GM21737 (cell line): ENCODE data around the gene GGPS1.
"Not testable (repeated sequence)": the region's sequence is repeated elsewhere in the genome, so short reads cannot be mapped to it uniquely, and the experiment has no call there.

ENCODE experiments used
- ATAC-seq: cut with Tn5 transposase; IDR thresholded peaks from one replicate; pipeline ENCODE4 v1.9.1; 2021; ENCODE audit warnings: mild to moderate bottlenecking, moderate library complexity; ENCODE audit not compliant: unreplicated experiment

The GGPS1 gene

DNA sequence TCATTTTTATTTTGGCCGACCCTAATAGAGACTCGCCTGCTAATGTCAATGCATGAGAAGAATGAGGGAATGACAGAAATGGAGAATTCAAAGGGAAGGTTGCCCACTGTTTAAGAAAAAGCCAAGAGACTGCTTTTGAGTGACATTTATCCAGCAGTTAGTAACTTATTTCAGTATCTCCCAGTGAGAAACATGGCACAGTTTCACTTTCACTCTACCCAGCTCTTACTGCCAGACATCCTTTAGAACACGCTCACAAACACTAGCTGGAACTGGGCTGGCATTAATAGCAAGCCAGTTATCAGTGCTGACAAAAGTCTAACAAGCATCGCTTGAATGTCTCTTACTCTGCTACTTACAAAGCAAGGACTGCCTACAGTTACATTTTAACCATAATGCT, 8.5 kb downstream of the GGPS1 start:
- ATAC-seq: no peak

DNA sequence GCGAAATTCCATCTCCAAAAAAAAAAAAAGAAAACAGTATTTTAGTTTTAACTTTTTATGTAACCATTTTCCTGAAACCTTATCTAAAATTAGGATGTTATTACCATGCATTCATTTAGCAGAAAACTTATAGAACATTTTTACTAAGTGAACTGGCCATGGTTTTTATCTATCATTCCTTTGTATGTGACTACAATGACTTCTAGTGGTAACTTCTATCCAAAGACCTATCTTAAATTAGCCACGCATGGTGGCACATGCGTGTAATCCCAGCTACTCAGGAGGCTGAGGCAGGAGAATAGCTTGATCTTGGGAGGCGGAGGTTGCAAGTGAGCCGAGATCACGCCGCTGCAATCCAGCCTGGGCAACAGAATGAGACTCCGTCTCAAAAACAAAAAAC, 11.4 kb downstream of the GGPS1 start:
- ATAC-seq: no peak

DNA sequence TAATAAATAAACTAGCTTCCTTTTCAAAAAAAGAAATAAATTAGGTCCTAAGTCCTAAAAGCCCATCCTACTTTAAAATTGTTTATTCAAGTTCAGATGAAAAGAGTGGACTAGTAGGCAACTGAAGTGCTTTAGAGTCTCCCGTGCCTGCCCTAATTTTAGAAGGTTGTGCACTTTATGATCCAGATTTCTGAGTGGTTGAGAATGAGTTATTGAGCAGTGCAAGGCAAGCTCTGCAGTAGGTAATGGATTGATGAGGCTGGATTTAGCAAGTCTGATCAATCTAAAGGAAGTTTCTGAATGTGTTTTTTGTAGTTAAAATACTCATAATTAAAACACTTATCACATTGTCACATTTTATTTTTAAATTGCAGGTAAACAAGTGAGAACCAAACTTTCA, 13.0 kb downstream of the GGPS1 start:
- no peak for ATAC-seq

DNA sequence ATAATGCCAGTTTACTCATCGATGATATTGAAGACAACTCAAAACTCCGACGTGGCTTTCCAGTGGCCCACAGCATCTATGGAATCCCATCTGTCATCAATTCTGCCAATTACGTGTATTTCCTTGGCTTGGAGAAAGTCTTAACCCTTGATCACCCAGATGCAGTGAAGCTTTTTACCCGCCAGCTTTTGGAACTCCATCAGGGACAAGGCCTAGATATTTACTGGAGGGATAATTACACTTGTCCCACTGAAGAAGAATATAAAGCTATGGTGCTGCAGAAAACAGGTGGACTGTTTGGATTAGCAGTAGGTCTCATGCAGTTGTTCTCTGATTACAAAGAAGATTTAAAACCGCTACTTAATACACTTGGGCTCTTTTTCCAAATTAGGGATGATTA, 13.7 kb downstream of the GGPS1 start:
- ATAC-seq: no peak

DNA sequence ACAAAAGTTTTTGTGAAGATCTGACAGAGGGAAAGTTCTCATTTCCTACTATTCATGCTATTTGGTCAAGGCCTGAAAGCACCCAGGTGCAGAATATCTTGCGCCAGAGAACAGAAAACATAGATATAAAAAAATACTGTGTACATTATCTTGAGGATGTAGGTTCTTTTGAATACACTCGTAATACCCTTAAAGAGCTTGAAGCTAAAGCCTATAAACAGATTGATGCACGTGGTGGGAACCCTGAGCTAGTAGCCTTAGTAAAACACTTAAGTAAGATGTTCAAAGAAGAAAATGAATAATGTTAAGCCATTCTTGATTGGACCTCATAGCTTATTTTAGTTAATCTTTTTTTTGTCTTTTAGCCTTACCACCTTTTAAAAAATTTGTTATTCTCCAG, 14.1 kb downstream of the GGPS1 start:
- ATAC-seq: no peak

DNA sequence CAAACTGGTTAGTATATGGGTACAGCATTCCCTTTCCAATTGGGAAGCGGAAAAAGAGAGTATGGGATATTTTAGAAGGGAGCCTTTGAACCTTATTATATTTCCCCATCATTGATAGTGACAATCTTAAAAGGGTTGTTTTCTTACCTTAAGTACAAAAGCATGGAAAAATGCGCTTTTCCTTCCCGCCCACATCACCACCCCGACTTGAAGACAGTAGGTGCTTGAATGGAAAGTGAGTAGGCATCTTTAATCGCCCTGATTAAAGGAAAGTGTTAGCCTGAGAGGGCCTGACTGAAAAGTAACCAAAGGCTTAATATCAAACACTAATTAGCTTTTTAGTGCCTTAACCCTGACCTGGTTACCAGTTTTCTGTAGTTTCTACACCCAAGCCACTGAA, 15.4 kb downstream of the GGPS1 start:
- ATAC-seq: no peak

DNA sequence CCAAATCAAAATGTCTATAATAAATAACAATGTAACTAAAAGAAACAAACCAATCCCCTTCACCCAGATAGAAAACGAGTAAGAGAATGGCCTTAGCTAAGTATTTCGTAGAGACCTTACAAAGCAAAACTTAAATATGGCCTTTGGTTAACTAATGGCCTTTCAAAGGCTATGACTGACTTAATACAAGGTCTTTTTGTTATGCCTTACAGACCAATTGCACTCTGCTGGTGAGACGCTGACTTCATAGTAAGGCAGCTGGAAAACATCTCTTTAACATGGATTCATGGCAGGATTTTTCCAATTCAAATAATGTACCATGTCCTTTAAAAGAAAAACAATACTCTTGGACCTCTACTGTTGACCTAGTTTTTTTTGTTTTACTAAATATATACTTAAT, 23.1 kb downstream of the GGPS1 start:
- no peak for ATAC-seq

DNA sequence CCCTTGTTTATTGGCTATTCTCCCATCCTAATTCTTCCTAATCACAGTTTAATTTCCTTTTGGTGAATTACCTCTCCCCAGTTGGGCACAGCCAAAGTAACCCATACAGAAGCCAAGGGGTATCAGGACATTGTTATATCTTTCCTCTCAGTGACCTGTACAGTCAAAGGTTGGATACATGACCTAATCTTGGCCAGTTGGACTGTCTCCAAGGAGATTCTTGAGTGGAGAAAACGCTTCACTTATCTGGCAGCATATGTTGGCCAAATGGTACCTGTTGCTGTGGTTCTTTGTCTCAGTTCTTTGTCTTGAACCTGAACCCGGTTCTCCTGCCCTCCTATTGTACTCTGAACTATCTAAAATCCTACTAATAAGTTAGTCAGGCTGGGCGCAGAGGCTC, 23.5 kb downstream of the GGPS1 start:
- no peak for ATAC-seq

DNA sequence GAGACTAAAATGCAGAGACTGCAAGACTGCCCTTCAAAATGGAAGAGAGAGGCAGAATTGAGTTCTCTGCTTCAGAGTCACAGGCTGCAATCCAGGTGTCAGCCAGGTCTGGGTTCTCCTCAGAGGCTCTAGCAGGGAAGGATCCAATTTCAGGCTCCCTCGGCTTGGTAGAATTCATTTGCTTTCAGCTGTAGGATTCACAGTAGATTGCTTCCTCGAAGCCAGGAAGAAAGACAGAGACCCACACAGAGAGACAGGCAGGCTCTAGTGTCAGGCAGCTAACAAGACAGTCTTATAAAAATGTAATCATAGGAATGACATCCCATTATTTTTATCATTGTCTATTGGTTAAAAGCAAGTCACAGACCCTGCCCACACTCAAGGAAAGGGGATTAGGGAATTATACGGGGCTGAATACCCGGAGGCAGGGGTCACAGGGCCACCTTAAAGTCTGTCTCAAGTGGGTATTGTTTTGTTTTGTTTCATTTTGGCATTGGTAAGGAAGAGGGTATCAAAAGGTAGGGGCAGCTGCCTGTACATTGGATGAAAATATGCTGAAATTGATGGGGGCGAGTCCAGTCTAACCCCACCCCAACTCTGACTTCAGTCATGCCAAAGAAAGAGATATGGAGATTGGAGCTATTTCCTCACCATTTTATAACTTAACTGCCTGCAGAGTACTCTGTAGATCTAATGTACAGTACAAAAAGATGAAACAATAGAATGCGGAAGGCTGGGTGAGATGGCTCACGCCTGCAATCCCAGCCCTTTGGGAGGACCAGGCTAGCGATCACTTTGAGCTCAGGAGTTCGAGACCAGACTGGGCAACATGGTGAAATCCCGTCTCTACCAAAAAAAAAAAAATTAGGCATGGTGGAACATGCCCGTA, 29.4 kb downstream of the GGPS1 start:
- ATAC-seq: no peak

DNA sequence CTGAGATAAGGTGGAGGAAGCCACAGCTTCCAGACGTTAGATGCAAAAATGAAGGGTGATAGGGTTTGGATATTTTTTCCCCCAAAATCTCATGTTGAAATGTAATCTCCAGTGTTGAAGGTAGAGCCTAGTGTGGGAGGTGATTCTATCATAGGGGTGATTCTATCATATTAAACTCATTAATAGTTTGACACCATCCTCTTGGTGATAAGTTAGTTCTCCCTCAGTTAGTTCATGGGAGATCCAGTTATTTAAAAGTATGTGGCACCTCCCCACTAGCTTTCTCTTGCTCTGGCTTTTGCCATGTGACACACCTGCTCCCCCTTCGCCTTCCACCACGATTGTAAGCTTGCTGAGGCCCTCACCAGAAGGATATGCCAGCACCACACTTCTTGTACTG, 30.5 kb downstream of the GGPS1 start:
- ATAC-seq: no peak

DNA sequence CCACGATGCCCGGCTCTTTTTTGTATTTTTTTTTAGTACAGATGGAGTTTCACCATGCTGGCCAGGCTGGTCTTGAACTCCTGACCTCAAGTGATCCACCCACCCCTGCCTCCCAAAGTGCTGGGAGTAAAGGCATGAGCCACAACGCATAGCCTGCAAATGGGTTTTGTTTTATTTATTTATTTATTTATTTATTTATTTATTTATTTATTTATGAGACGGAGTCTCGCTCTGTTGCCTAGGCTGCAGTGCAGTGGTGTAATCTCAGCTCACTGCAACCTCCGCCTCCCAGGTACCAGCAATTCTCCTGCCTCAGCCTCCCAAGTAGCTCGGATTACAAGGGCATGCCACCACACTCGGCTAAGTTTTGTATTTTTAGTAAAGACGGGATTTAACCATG, 35.8 kb downstream of the GGPS1 start:
- ATAC-seq: not testable (repeated sequence)

DNA sequence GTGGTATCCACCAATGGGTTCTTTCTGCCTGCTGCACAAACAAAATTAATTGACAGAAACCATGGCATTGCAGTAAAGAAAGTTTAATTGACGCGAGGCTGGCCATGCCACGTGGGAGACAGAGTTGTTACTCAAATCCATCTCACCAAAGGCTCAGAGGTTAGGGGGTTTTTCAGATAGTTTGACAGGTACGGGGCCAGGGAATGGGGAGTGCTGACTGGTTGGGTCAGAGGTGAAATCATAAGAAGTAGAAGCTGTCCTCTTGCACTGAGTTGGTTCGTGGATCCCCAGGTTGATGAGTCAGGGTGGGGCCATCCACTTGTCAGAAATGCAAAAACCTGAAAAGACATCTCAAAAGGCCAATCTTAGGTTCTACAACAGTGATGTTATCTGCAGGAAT, 37.9 kb downstream of the GGPS1 start:
- ATAC-seq: no peak

DNA sequence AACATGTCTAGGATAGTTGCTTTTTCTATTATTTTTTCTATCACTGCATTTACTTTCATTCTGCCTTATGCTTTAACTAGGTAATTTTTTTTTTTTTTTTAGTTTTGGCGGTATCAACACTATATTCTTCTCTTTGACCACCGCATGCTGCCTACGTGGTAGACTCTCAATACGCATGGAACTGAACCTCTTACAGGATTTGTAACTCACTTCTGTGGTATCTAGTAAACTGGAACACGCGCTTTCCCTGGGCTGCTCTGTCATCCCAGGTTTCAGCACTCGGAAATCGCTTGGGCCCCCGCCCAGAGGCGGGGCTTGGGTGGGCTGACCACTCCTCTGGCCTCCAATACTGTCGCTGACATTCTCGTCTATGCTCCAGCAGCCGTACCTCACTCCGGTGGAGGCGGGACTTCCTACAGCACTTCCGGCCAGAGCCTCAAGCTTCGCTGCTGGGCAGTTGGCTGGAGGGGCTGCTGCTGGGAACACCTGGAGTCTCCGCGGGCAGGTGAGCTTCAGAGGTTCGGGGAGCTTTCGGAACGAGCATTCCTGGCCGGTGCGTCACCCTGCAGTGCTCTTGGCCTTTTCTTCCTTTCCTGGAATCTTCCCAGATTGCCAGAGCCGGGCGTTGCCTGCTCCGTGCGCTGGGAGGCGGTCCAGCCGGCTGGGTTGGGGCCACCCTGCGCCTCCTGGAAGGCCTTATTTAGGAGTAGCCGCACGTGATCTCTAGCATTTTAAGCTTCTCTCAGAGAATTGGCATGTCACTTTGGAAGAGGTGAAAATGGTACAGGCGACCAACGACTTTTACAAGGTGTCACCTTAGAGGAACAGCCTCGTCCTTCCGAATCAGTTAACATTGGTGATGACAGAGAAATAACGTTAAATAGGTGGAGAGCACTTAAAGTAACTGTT, 38.9 kb downstream of the GGPS1 start, which contains the start of gene TBCE:
TSS of gene TBCE (plus strand) at position 428 of the 909 bp plus-strand sequence. CDS start 12,623 bp downstream, outside the sequence.
- peak; percentile 100 for ATAC-seq

DNA sequence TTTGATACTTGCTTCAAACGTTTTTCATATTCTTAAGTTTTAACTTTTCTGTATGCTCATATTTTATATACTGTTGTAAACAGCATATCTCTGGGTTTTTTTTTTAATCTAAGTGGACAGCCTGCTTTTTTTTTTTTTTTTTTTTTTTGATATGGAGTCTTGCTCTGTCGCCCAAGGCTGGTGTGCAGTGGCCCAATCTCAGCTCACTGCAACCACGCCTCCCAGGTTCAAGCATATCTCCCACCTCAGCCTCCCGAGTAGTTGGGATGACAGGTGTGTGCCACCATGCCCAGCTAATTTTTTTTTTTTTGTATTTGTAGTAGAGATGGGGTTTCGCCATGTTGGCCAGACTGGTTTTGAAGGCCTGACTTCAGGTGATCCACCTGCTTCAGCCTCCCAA, 40.1 kb downstream of the GGPS1 start:
- no peak for ATAC-seq

DNA sequence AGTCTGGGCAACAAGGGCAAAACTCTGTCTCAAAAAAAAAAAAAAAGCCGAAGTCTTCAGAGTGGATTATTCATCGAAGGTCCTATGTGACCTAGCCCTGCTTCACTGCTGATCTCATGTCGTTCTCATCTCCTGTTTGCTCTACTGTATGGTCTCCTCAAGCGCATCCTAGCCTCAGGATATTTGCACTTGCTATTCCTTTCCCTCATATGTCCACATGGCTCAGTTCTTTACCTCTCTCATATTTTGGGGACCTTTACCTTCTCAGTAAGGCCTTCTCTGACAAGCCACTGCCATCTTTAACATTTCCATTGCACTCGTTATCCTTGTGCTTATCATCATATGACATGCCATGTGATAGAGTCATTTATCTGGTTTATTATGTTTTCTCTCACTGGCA, 41.4 kb downstream of the GGPS1 start:
- no peak for ATAC-seq

DNA sequence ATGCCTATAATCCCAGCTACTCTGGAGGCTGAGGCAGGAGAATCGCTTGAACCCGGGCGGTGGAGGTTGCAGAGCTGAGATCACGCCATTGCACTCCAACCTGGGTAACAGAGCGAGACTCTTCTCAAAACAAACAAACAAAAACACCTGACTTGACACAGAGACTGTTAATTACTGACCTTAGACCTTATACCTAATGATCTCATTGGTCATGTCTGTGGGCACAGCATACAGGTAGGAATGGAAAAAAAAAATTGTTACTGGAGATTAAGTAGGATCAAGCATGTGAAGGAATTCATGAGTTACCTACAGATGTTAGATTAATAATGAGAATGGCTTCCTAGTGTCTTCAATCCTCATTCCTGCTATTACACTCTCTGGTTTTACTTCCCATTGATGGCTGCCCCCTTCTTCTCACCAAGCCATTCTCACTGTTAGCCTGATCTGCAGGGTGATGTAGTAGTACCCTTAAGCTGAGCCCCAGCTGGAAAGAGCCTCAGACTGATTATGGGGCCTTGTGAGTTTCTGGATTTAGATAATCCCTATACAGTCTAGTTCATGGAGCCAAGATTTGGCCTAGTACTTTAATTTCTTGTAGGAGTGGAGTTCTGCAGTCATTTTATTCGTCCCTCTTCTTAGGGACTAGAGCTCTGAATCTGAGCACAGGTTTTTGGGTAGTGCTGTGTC, 47.7 kb downstream of the GGPS1 start:
- ATAC-seq: no peak

DNA sequence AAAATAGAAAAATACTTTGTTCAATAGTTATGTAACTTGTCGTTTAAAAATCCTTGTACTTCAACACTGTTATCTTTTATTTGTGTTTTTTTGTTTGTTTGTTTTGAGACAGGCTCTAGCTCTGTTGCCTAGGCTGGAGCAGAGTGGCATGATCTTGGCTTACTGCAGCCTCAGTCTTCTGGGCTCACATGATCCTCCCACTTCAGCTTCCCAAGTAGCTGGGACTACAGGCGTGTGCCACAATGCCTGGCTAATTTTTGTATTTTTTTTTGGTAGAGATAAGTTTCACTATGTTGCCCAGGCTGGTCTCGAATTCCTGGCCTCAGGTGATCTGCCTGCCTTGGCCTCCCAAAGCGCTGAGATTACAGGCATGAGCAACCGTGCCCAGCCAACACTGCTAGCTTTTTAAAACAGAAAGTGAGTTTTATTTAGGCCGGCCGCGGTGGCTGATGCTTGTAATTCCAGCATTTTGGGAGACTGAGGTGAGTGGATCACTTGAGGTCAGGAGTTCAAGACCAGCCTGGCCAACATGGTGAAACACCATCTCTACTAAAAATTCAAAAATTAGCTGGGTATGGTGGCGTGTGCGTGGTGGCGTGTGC, 49.9 kb downstream of the GGPS1 start:
- ATAC-seq: not testable (repeated sequence)

DNA sequence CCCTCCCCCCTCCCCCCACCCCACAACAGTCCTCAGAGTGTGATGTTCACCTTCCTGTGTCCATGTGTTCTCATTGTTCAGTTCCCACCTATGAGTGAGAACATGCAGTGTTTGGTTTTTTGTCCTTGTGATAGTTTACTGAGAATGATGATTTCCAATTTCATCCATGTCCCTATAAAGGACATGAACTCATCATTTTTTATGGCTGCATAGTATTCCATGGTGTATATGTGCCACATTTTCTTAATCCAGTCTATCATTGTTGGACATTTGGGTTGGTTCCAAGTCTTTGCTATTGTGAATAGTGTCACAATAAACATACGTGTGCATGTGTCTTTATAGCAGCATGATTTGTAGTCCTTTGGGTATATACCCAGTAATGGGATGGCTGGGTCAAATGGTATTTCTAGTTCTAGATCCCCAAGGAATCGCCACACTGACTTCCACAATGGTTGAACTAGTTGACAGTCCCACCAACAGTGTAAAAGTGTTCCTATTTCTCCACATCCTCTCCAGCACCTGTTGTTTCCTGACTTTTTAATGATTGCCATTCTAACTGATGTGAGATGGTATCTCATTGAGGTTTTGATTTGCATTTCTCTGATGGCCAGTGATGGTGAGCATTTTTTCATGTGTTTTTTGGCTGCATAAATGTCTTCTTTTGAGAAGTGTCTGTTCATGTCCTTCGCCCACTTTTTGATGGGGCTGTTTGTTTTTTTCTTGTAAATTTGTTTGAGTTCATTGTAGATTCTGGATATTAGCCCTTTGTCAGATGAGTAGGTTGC, 53.8 kb downstream of the GGPS1 start:
- ATAC-seq: not testable (repeated sequence)

DNA sequence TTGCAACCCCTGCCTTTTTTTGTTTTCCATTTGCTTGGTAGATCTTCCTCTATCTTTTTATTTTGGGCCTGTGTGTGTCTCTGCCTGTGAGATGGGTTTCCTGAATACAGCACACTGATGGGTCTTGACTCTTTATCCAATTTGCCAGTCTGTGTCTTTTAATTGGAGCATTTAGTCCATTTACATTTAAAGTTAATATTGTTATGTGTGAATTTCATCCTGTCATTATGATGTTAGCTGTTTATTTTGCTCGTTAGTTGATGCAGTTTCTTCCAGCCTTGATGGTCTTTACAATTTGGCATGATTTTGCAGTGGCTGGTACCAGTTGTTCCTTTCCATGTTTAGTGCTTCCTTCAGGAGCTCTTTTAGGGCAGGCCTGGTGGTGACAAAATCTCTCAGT, 57.3 kb downstream of the GGPS1 start:
- ATAC-seq: not testable (repeated sequence)

DNA sequence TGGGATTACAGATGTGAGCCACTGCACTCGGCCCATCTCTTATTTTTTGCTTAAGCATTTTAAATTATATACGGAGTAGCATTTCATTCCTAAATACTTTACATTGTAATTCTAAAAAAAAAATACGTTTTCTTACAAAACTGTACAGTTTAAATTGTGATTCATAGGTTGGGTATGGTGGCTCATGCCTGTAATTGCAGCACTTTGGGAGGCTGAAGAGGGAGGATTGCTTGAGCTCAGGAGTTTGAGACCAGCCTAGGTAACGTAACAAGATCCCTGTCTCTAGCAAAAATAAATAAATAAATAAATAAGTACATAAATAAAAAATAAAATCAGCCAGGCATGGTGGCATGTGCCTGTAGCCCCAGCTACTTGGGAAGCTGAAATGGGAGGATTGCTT, 63.5 kb downstream of the GGPS1 start:
- ATAC-seq: no peak
